Limb (tissue), 2 donors: ENCODE measurements around the gene LDLRAD3.

Experiments used
- DNase-seq, 2 donors: peaks; one replicate each; pipeline ENCODE4 v3.0.0-alpha.2; 2016; ENCODE audit errors: extremely low spot score in 2 of 2

The LDLRAD3 gene

GRCh38 chr11:36127550-36127949 lies 183.7 kb downstream of the LDLRAD3 start:
- no peak for DNase-seq

GRCh38 chr11:36129955-36130354 lies 186.1 kb downstream of the LDLRAD3 start:
- no peak for DNase-seq

GRCh38 chr11:36130401-36130800 lies 186.5 kb downstream of the LDLRAD3 start:
- no peak for DNase-seq

DNA sequence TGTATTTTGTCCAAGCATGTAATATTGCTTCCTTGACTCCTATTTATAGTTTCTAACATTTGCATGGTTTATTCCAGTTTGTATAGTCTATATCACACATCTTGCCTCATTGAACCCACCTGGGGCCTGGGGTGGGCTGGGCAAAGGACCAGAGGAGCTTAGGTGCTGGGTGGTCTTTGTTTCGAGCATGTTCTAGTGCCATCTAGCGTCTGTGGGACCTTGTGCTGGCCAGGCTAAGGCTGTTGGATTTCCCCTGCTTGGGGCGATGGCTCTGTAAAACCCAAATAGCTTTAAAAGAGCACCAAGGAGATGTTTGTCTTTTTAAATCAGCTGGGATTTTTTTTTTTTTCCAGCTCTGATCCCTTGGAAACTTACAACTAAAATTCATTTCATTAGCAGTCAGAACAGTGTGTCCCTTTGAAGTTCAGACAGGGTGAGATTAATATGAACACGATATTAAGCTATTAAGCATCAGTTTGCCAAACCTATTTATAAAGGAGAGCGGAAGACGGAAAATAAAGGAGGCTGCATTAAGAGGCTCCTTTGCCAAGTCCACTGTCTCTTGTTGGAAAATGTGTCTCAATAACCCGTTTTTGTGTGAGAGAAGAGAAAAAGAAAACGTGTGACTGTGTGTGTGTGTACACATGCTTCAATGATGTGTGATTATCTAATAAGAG lies 188.0 kb downstream of the LDLRAD3 start:
- peak; percentile 73 to 77 for DNase-seq

- DNase-seq, result no peak
These were observed 189.1 kb downstream of the LDLRAD3 start for GRCh38 chr11:36132940-36133339.

DNA sequence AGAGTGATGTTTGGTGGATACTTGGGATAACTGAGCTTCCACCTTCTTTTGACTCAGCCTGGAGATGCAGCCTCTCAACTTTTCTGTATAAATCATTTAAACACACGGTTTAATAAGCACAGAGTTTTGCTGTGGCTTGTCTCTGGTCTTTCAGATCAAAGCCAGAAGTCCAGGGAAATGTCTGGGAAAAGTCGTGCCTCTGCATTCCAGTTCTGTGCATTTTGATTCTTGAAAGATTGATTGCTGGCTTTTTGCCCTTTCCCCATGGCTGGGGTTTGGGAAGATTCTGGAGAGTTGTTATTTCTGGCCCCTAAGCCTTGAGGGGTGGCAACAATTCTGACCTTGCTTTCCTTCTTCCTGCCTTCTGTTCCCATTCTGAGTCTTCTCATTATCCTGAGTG lies 191.2 kb downstream of the LDLRAD3 start:
- DNase-seq, result no peak

GRCh38 chr11:36139767-36140166 lies 195.9 kb downstream of the LDLRAD3 start:
- no peak for DNase-seq

DNA sequence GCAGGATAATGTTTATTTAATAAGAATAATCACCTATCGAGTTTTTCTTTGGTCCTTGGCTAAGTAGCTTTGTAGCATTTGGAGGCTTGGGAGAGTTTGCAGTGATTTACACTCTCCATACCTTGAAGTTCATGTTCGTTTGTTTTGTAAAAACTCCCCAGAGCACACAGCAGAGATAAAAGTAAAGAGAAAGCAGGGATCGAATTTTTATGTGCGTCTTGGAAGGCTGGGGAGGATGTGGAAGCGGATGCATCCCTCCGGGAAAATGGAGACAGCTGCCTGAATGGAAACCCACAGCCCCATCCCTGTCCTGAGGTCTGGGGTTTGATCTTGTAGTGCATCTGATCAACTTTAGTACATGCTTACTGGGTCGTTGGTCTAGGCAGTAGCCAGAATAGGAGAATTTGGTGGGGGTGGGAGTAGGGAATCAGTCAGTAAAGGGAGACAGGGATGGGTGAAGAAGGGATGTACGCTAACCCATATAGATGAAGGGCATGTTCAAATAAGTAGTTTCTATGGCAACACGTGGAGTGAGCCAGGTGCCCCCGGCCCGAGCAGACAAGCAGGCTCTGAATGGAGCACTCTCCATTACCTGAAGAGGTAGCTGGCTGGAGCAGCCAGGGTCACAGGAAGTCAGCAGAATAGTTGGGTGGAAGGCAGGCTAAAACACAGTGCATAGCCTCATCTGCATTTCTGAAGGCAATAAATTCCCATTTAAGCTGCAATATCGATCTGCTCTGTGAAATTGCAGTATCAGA lies 197.5 kb downstream of the LDLRAD3 start:
- no peak for DNase-seq

DNA sequence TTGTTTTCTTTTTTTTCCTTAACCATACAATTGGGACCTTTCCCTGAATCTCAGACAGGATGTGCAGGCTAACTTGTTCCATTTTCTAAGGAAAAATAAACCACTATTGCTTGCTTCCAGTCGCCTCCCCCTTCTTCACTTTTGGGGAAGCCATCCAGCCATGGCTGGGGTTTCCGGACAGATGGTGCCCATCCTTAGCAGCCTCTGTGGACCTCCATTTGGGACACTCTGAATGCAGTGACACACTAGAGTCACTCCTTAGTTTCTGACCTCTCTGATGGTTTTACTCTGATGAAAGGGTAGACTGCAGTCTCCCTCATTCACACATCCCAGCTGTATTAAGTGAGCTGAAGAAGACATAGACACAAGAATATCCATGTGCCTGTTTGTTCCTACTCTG lies 198.1 kb downstream of the LDLRAD3 start:
- DNase-seq, result no peak

DNA sequence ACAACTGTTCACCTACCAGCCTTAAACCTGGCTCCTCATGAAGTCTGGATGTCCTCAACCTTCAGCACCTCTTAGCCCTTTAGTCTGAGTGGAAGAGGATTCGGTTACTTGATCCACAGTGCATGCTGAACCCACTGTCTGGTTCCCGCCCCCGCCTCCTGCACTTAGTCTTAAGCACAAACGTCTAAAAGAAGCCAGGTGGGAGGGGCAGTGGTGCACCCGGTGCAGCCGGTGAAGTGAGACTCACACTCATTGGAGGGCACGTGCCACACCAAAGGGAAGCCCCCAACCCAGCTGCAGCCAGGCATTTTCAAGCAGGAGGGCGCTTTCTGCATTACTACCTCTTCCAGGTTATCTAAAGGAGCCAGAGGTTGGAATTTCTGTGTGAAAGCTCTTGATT lies 198.6 kb downstream of the LDLRAD3 start:
- DNase-seq, result no peak

- no peak for DNase-seq
These were observed 199.0 kb downstream of the LDLRAD3 start for GRCh38 chr11:36142879-36143278.

GRCh38 chr11:36146437-36146836 lies 202.6 kb downstream of the LDLRAD3 start:
- DNase-seq, result no peak

DNA sequence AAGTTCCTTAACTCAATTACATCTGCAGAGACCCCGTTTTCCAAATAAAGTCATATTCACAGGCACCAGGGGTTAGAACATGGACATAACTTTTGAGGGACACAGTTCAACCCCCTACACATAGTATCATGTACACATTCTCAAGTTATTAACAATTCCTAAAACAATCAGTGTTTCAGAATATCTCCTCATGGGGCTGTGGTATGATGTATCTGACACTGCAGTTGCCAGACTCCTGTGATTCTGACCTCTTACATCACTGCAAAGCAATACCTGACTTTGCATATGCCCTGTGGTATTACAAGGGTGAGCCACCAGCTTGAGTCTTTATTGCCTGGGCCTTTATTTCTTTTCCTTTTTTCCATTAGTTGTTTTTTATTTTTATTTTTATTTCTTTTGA lies 203.6 kb downstream of the LDLRAD3 start:
- no peak for DNase-seq

DNA sequence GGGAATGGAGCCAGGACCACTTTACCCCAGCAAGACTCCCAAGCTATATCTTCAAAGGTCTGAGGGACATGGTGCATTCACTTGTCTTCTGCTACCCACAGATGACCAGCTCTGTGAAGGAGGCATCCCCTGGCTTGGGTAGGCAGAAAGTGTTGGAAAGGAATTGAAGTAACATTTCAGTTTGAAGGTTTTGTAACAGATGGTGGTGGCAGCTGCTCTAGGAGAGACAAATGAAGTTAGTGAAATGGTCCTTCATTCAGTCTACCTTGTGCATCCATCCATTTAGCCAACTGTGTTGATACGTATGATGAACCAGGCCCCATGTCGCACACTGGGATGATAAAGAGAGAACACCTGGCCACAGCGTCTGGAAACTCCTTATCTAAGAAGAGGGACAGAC lies 204.8 kb downstream of the LDLRAD3 start:
- DNase-seq, result no peak

- DNase-seq, result peak in 1 of 2 donors; percentile 28
These were observed 205.8 kb downstream of the LDLRAD3 start for GRCh38 chr11:36149538-36150242.

- peak in 1 of 2 donors; percentile 8 for DNase-seq
These were observed 207.1 kb downstream of the LDLRAD3 start for GRCh38 chr11:36150986-36151385.

- DNase-seq, result peak in 1 of 2 donors; percentile 26
These were observed 208.2 kb downstream of the LDLRAD3 start for GRCh38 chr11:36151933-36152580.

- DNase-seq, result no peak
These were observed 209.7 kb downstream of the LDLRAD3 start for GRCh38 chr11:36153551-36153950.

DNA sequence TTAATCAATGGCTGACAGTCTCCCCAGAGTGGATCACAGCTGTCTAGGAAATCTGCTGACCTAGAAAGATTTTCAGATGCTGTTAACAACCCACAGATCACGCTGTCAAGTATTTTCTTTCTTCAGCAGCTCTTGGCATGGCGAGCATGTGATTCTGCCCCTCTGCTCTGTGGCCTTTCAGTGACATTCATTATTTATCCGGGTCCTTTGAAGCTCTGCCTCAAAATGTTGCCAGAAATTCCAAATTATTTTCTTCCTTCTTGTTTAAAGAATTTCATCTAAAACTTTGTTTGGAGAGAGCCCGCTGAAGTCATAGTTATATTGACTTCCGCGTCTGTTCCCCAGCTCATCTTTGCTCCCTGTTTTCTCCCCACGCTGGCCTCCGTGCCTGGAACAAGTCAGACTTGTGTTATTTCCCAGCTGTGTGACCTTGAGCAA lies 211.3 kb downstream of the LDLRAD3 start:
- DNase-seq, result peak in 1 of 2 donors; percentile 30

DNA sequence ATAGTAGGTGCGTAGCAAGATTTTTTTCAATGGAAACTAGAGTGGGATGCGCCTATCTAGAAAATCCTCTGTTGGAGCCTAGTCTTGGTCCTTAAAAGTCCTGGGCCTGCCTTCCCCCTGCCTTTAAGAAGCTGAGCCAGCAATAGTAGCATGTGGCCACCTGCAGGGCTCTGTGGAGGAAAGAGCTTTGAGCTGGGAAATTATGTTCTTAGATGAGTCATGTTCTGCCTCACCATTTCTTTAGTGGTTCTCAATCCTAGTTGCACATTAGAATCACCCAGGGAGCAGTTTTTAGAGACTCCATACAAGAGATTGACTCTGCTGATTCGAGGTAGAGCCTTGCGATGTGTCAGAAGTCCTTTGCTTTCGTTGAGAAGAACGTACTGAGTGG lies 211.9 kb downstream of the LDLRAD3 start:
- DNase-seq, result peak in 1 of 2 donors; percentile 15

GRCh38 chr11:36156161-36156816 lies 212.4 kb downstream of the LDLRAD3 start:
- peak in 1 of 2 donors; percentile 26 for DNase-seq
